ENCODE data around the gene C4orf51. TPM values are rescaled to one million over a fixed set of nuclear protein-coding genes. Genes with fewer than 3 reads are reported as not detected.
"Not testable (repeated sequence)": the region's sequence is repeated elsewhere in the genome, so short reads cannot be mapped to it uniquely, and the experiment has no call there.

The C4orf51 gene
- total RNA-seq, 2 experiments from 2014 or later: not detected

- H3K27ac Mint-ChIP-seq: no peak overlapping the region
- H3K27me3 Mint-ChIP-seq: no peaks in the 10 kb centered on the region
- no peak for DNase-seq
- H3K4me3 Mint-ChIP-seq: no peak overlapping the region
- H3K9me3 Mint-ChIP-seq: no peaks in the 10 kb centered on the region
- no peaks in the 10 kb centered on the region for H3K4me1 Mint-ChIP-seq
- H3K36me3 Mint-ChIP-seq: no peaks in the 10 kb centered on the region
Observed at GRCh38 chr4:145686991-145687390, 7.0 kb downstream of the C4orf51 start.

GRCh38 chr4:145690610-145691009 is 10.7 kb downstream of the C4orf51 start:
- Mint-ChIP-seq H3K4me3 (no peak overlapping the region), H3K27ac (no peak overlapping the region), H3K27me3 (no peaks in the 10 kb centered on the region), H3K36me3 (no peaks in the 10 kb centered on the region), H3K4me1 (no peaks in the 10 kb centered on the region), H3K9me3 (peaks cover 3% of the 10 kb centered on the region)
- DNase-seq: no peak

GRCh38 chr4:145691416-145691815 is 11.5 kb downstream of the C4orf51 start:
- H3K27me3 Mint-ChIP-seq, H3K36me3 Mint-ChIP-seq, H3K27ac Mint-ChIP-seq, H3K4me3 Mint-ChIP-seq, DNase-seq, H3K9me3 Mint-ChIP-seq, H3K4me1 Mint-ChIP-seq: not testable (repeated sequence)

- H3K27ac Mint-ChIP-seq: no peak overlapping the region
- DNase-seq: no peak
Observed at GRCh38 chr4:145694929-145695328, 15.0 kb downstream of the C4orf51 start.

GRCh38 chr4:145697332-145697731 is 17.4 kb downstream of the C4orf51 start:
- no peak for DNase-seq
- Mint-ChIP-seq H3K27me3 (peaks cover 8% of the 10 kb centered on the region), H3K9me3 (peaks cover 3% of the 10 kb centered on the region), H3K36me3 (no peaks in the 10 kb centered on the region), H3K4me1 (no peaks in the 10 kb centered on the region), H3K4me3 (no peak overlapping the region), H3K27ac (no peak overlapping the region)

More at GRCh38 chr4:145694929-145695328, 15.0 kb downstream of the C4orf51 start:
- H3K4me1 Mint-ChIP-seq: no peaks in the 10 kb centered on the region
- H3K4me3 Mint-ChIP-seq: no peak overlapping the region
- no peaks in the 10 kb centered on the region for H3K36me3 Mint-ChIP-seq
- peaks cover 3% of the 10 kb centered on the region for H3K9me3 Mint-ChIP-seq
- H3K27me3 Mint-ChIP-seq: no peaks in the 10 kb centered on the region

GRCh38 chr4:145698507-145698906 is 18.6 kb downstream of the C4orf51 start:
- Mint-ChIP-seq H3K36me3 (no peaks in the 10 kb centered on the region), H3K4me3 (no peak overlapping the region), H3K9me3 (peaks cover 3% of the 10 kb centered on the region), H3K4me1 (no peaks in the 10 kb centered on the region), H3K27me3 (peaks cover 8% of the 10 kb centered on the region), H3K27ac (no peak overlapping the region)
- no peak for DNase-seq

- Mint-ChIP-seq H3K36me3 (no peaks in the 10 kb centered on the region), H3K4me1 (peaks cover 3% of the 10 kb centered on the region), H3K27ac (no peak overlapping the region), H3K27me3 (peaks cover 8% of the 10 kb centered on the region), H3K4me3 (no peak overlapping the region), H3K9me3 (no peaks in the 10 kb centered on the region)
- no peak for DNase-seq
Observed at GRCh38 chr4:145703850-145704497, 24.0 kb downstream of the C4orf51 start.

- DNase-seq: no peak
- no peak overlapping the region for H3K27ac Mint-ChIP-seq
- H3K4me1 Mint-ChIP-seq: peaks cover 9% of the 10 kb centered on the region
- H3K4me3 Mint-ChIP-seq: no peak overlapping the region
- peaks cover 22% of the 10 kb centered on the region for H3K9me3 Mint-ChIP-seq
- H3K27me3 Mint-ChIP-seq: no peaks in the 10 kb centered on the region
- H3K36me3 Mint-ChIP-seq: peaks cover 7% of the 10 kb centered on the region
Observed at GRCh38 chr4:145709336-145709735, 29.4 kb downstream of the C4orf51 start.

GRCh38 chr4:145709843-145710242 is 29.9 kb downstream of the C4orf51 start:
- Mint-ChIP-seq H3K4me1 (peaks cover 9% of the 10 kb centered on the region), H3K4me3 (no peak overlapping the region), H3K36me3 (peaks cover 7% of the 10 kb centered on the region), H3K27me3 (no peaks in the 10 kb centered on the region), H3K9me3 (peaks cover 22% of the 10 kb centered on the region), H3K27ac (no peak overlapping the region)
- DNase-seq: no peak

GRCh38 chr4:145716200-145716599 is 36.3 kb downstream of the C4orf51 start:
- Mint-ChIP-seq H3K4me3 (no peak overlapping the region), H3K27ac (no peak overlapping the region), H3K9me3 (peaks cover 14% of the 10 kb centered on the region), H3K36me3 (peaks cover 3% of the 10 kb centered on the region), H3K27me3 (peaks cover 16% of the 10 kb centered on the region), H3K4me1 (peaks cover 12% of the 10 kb centered on the region)
- DNase-seq: no peak

GRCh38 chr4:145716661-145717200 is 36.8 kb downstream of the C4orf51 start:
- H3K27me3 Mint-ChIP-seq: peaks cover 21% of the 10 kb centered on the region

GRCh38 chr4:145719752-145720624 is 40.0 kb downstream of the C4orf51 start:
- DNase-seq: peak; percentile 51
- Mint-ChIP-seq H3K27ac (peak overlapping the region; percentile 67), H3K4me3 (peak overlapping the region; percentile 49), H3K9me3 (no peaks in the 10 kb centered on the region), H3K36me3 (no peaks in the 10 kb centered on the region), H3K27me3 (peaks cover 25% of the 10 kb centered on the region), H3K4me1 (peaks cover 14% of the 10 kb centered on the region)

More at GRCh38 chr4:145716661-145717200, 36.8 kb downstream of the C4orf51 start:
- Mint-ChIP-seq H3K27ac (no peak overlapping the region), H3K4me1 (peaks cover 12% of the 10 kb centered on the region), H3K4me3 (no peak overlapping the region), H3K9me3 (peaks cover 11% of the 10 kb centered on the region), H3K36me3 (no peaks in the 10 kb centered on the region)
- DNase-seq: no peak

- Mint-ChIP-seq H3K4me3 (no peak overlapping the region), H3K4me1 (peaks cover 14% of the 10 kb centered on the region), H3K36me3 (no peaks in the 10 kb centered on the region), H3K27ac (peak overlapping the region; percentile 67), H3K9me3 (no peaks in the 10 kb centered on the region), H3K27me3 (peaks cover 27% of the 10 kb centered on the region)
- DNase-seq: no peak
Observed at GRCh38 chr4:145720656-145721055, 40.7 kb downstream of the C4orf51 start.

- no peak for DNase-seq
- H3K27me3 Mint-ChIP-seq: peaks cover 24% of the 10 kb centered on the region
- no peak overlapping the region for H3K4me3 Mint-ChIP-seq
- H3K36me3 Mint-ChIP-seq: no peaks in the 10 kb centered on the region
- peaks cover 14% of the 10 kb centered on the region for H3K4me1 Mint-ChIP-seq
- H3K27ac Mint-ChIP-seq: no peak overlapping the region
- no peaks in the 10 kb centered on the region for H3K9me3 Mint-ChIP-seq
Observed at GRCh38 chr4:145722561-145722960, 42.6 kb downstream of the C4orf51 start.

- H3K36me3 Mint-ChIP-seq: no peaks in the 10 kb centered on the region
- H3K4me3 Mint-ChIP-seq: no peak overlapping the region
- no peak overlapping the region for H3K27ac Mint-ChIP-seq
- peaks cover 21% of the 10 kb centered on the region for H3K27me3 Mint-ChIP-seq
- no peak for DNase-seq
- peaks cover 14% of the 10 kb centered on the region for H3K4me1 Mint-ChIP-seq
- no peaks in the 10 kb centered on the region for H3K9me3 Mint-ChIP-seq
Observed at GRCh38 chr4:145723336-145723735, 43.4 kb downstream of the C4orf51 start.
